Cardiac muscle cell (in vitro differentiated cells and primary cell): ENCODE results near the gene SHLD1. TPM values are rescaled to one million over a fixed set of nuclear protein-coding genes. Genes with fewer than 3 reads are reported as not detected.

Experiments
- DNase-seq, 2 donors: peaks; one replicate each; pipeline versions ENCODE4 v3.0.0 to v3.0.0-alpha.2; 2010 to 2017; ENCODE audit warnings: low read depth in 1 of 2, low spot score in 1 of 2
- H3K27ac ChIP-seq: fragments of 200-600 bp; sonication (generic); 2 replicates; pipeline ENCODE4 v1.5.1; 2016
- H3K27me3 ChIP-seq: fragments of 200-600 bp; sonication (generic); 2 replicates; pipeline ENCODE4 v1.6.0; 2016; ENCODE audit warnings: control low read depth
- H3K36me3 ChIP-seq: fragments of 200-600 bp; sonication (generic); 2 replicates; pipeline ENCODE4 v1.5.1; 2016; ENCODE audit warnings: control low read depth
- H3K4me1 ChIP-seq: fragments of 200-600 bp; sonication (generic); 2 replicates; pipeline ENCODE4 v1.8.1; 2017; ENCODE audit warnings: low read depth, mild to moderate bottlenecking, mixed run types
- H3K4me3 ChIP-seq: fragments of 200-600 bp; sonication (generic); 2 replicates; pipeline ENCODE4 v1.5.1; 2016; ENCODE audit warnings: mild to moderate bottlenecking
- H3K9me3 ChIP-seq: fragments of 200-600 bp; sonication (generic); 2 replicates; pipeline ENCODE4 v1.5.1; 2017; ENCODE audit warnings: low read depth, mild to moderate bottlenecking, control low read depth
- CTCF ChIP-seq: IDR thresholded peaks from 2 replicates; pipeline ENCODE4 v1.5.1; 2012; ENCODE audit warnings: low read depth, mild to moderate bottlenecking, low read length
- polyA plus RNA-seq: library from polyadenylated mRNA; unstranded; fragments of >200 nt; fragmentation: Nextera tagmentation; extraction: Ambion mirVana; gene quantifications from 2 replicates; pipeline ENCODE4 v1.2.1, GENCODE V29; 2016
- total RNA-seq: library from RNA; depleted of rRNA; stranded (reverse); fragments of >200 nt; gene quantifications from 2 replicates; pipeline ENCODE4 v1.2.3, GENCODE V29; 2016

Gene SHLD1
- total and polyA plus RNA-seq, 2 experiments from 2014 or later: 3.4 to 10.9 TPM

- peak; percentile 32 for TF ChIP-seq CTCF
- DNase-seq: no peak
- Histone ChIP-seq H3K27me3 (no peaks in the 10 kb centered on the region), H3K4me3 (no peak overlapping the region), H3K27ac (no peak overlapping the region), H3K9me3 (no peaks in the 10 kb centered on the region), H3K36me3 (no peaks in the 10 kb centered on the region), H3K4me1 (no peaks in the 10 kb centered on the region)
These were observed 56.5 kb downstream of the SHLD1 start for GRCh38 chr20:5806457-5807263.

GRCh38 chr20:5807431-5807830, 57.2 kb downstream of the SHLD1 start:
- Histone ChIP-seq H3K4me1 (no peaks in the 10 kb centered on the region), H3K9me3 (no peaks in the 10 kb centered on the region), H3K4me3 (no peak overlapping the region), H3K27ac (no peak overlapping the region), H3K27me3 (no peaks in the 10 kb centered on the region), H3K36me3 (no peaks in the 10 kb centered on the region)
- no peak for DNase-seq
- no peak for TF ChIP-seq CTCF

DNA sequence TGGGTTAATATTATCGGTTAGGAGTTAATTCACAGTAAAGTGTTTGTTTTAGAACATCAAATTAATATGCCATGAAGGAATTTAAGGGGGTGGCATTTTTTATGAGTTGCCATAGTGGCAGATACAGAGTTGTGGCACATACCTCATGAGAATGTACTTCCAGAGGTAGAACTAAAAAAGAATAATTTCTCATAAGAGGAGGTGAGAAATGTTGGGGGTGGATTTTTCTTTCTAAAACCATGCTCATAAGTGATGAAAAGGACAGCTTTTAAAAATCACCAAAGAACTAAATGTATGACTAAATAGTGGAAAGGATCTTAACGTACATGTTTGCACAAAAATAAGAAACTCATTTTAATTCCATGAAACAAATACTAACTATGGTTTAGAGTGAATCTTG, 58.7 kb downstream of the SHLD1 start:
- no peak for TF ChIP-seq CTCF
- Histone ChIP-seq H3K4me3 (no peak overlapping the region), H3K27ac (no peak overlapping the region), H3K36me3 (no peaks in the 10 kb centered on the region), H3K27me3 (no peaks in the 10 kb centered on the region), H3K4me1 (no peaks in the 10 kb centered on the region), H3K9me3 (no peaks in the 10 kb centered on the region)
- no peak for DNase-seq

- H3K27ac ChIP-seq: no peak overlapping the region
- no peak overlapping the region for H3K4me3 ChIP-seq
- no peaks in the 10 kb centered on the region for H3K27me3 ChIP-seq
- H3K4me1 ChIP-seq: no peaks in the 10 kb centered on the region
- no peak for DNase-seq
- no peak for TF ChIP-seq CTCF
- no peaks in the 10 kb centered on the region for H3K9me3 ChIP-seq
- no peaks in the 10 kb centered on the region for H3K36me3 ChIP-seq
These were observed 59.3 kb downstream of the SHLD1 start for GRCh38 chr20:5809495-5809894.

DNA sequence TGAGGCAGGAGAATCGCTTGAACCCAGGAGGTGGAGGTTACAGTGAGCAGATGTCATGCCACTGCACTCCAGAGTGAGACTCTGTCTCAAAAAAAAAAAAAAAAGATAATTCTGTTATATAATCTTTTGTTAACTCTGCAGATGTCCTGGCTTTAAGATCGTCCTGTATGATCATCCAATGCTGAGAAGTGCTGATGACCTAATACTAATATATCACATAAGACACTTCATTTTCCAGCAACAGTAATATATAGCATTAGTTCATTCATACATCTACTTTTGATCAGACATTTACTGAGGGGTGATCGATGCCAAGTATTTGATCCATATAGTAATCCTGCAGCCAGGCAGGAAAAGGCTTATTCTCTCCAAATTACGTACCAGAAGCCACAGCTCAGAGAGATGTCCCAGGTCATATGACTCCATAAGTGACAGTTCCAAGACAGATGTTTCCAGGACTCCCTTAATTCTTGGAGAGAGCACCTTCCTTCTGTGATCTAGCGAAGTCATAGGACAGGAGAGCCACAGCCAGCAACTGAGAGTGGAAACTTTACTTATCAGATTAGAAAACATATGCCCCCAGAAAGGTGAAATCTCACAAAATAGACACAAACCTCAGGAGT, 60.7 kb downstream of the SHLD1 start:
- no peaks in the 10 kb centered on the region for H3K9me3 ChIP-seq
- H3K27me3 ChIP-seq: no peaks in the 10 kb centered on the region
- no peaks in the 10 kb centered on the region for H3K36me3 ChIP-seq
- H3K27ac ChIP-seq: no peak overlapping the region
- H3K4me3 ChIP-seq: no peak overlapping the region
- no peak for DNase-seq
- no peaks in the 10 kb centered on the region for H3K4me1 ChIP-seq
- TF ChIP-seq CTCF: no peak
